ENCODE data around the gene ACTR2. TPM values are rescaled to one million over a fixed set of nuclear protein-coding genes. Genes with fewer than 3 reads are reported as not detected.
"Not testable (repeated sequence)": the region's sequence is repeated elsewhere in the genome, so short reads cannot be mapped to it uniquely, and the experiment has no call there.

The ACTR2 gene
- total RNA-seq, 1 donor from 2014 or later, result 217 TPM

DNA sequence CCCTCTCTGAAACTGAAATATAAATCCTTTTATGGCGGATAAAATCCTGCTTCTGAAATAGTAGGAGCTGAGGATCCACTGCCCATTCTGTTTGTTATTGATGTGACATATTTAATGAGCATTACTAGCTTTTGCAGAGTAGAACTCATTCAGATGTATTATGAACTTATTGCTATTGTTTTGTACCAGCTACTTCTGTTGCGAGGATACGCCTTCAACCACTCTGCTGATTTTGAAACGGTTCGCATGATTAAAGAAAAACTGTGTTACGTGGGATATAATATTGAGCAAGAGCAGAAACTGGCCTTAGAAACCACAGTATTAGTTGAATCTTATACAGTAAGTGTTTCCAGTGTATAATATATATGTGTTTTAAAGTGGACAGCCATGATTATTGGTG, 27.7 kb downstream of the ACTR2 start:
- H3K36me3 Mint-ChIP-seq (ENCODE audit: low read depth), result peaks cover 11% of the 10 kb centered on the region
- no peak overlapping the region for H3K4me3 Mint-ChIP-seq
- no peak for TF ChIP-seq CTCF (conservative IDR thresholded peaks at IDR 0.05)
- H3K27ac Mint-ChIP-seq (ENCODE audit: unreplicated experiment), result peak overlapping the region; percentile 79
- no peaks in the 10 kb centered on the region for H3K4me1 Mint-ChIP-seq
- no peaks in the 10 kb centered on the region for H3K27me3 Mint-ChIP-seq (ENCODE audit: low read depth)
- DNase-seq (ENCODE audit: low read depth, low spot score), result no peak
- no peaks in the 10 kb centered on the region for H3K9me3 Mint-ChIP-seq

GRCh38 chr2:65256054-65256453, 28.4 kb downstream of the ACTR2 start:
- DNase-seq (ENCODE audit: low read depth, low spot score), result no peak
- no peak overlapping the region for H3K27ac Mint-ChIP-seq (ENCODE audit: unreplicated experiment)
- no peaks in the 10 kb centered on the region for H3K9me3 Mint-ChIP-seq
- peaks cover 11% of the 10 kb centered on the region for H3K36me3 Mint-ChIP-seq (ENCODE audit: low read depth)
- H3K4me3 Mint-ChIP-seq, result no peak overlapping the region
- H3K27me3 Mint-ChIP-seq (ENCODE audit: low read depth), result no peaks in the 10 kb centered on the region
- no peaks in the 10 kb centered on the region for H3K4me1 Mint-ChIP-seq
- peak; percentile 41 for TF ChIP-seq CTCF (conservative IDR thresholded peaks at IDR 0.05)

DNA sequence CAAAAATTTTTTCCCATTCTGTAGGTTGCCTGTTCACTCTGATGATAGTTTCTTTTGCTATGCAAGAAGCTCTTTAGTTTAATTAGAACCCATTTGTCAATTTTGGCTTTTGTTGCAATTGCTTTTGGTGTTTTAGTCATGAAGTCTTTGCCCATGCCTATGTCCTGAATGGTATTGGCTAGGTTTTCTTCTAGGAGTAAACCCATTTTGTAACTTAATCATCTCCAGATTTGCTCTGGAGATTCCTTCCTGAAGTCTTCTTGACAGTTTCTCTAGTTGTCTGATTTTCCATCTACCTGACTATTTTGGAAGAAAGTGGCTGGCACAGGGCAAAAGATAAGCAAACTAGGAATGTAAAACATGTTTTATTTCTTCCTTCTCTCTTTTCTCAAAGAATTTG, 30.2 kb downstream of the ACTR2 start:
- H3K9me3 Mint-ChIP-seq; H3K4me3 Mint-ChIP-seq; H3K27ac Mint-ChIP-seq (ENCODE audit: unreplicated experiment); H3K36me3 Mint-ChIP-seq (ENCODE audit: low read depth); DNase-seq (ENCODE audit: low read depth, low spot score); H3K27me3 Mint-ChIP-seq (ENCODE audit: low read depth); H3K4me1 Mint-ChIP-seq: not testable (repeated sequence)

DNA sequence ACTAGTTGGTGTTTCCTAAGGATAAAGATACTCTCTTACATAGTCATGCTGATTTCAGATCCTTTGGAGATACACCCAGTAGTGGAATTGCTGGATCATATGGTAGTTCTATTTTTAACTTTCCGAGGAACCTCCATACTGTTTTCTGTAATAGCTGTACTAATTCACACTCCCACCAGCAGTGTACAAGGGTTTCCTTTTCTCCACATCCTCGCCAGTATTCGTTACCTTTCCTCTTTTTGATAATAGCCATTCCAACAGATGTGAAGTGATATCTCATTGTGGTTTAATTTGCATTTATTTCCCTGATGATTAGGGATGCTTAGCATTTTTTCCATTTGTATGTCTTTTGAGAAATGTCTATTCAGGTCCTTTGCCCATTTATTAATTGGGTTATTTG, 34.0 kb downstream of the ACTR2 start:
- Mint-ChIP-seq H3K4me3 (no peak overlapping the region), H3K36me3 (ENCODE audit: low read depth) (peaks cover 9% of the 10 kb centered on the region), H3K27ac (ENCODE audit: unreplicated experiment) (no peak overlapping the region), H3K4me1 (peaks cover 3% of the 10 kb centered on the region), H3K9me3 (no peaks in the 10 kb centered on the region), H3K27me3 (ENCODE audit: low read depth) (no peaks in the 10 kb centered on the region)
- DNase-seq (ENCODE audit: low read depth, low spot score), result no peak
- no peak for TF ChIP-seq CTCF (conservative IDR thresholded peaks at IDR 0.05)

DNA sequence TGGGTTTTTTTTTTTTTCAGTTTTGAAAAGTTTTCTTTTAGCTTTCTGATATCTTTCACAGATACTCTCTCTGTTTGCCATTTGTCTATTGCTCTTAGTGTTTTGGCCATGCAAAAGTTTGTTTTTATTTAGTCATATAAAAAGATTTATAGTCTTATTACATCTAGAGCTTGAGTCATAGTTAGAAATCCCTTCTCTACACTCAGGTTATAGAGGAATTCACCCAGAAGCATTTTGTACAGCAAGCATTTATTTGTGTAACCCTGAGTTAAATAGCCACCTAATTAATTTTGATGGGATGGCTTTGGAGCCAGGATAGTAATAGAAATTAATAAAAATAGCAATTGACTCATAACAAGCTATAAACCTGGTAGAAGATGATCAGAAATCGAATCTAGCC, 35.6 kb downstream of the ACTR2 start:
- peaks cover 4% of the 10 kb centered on the region for H3K36me3 Mint-ChIP-seq (ENCODE audit: low read depth)
- no peak for DNase-seq (ENCODE audit: low read depth, low spot score)
- TF ChIP-seq CTCF (conservative IDR thresholded peaks at IDR 0.05), result no peak
- H3K4me3 Mint-ChIP-seq, result no peak overlapping the region
- no peak overlapping the region for H3K27ac Mint-ChIP-seq (ENCODE audit: unreplicated experiment)
- peaks cover 8% of the 10 kb centered on the region for H3K4me1 Mint-ChIP-seq
- H3K27me3 Mint-ChIP-seq (ENCODE audit: low read depth), result no peaks in the 10 kb centered on the region
- no peaks in the 10 kb centered on the region for H3K9me3 Mint-ChIP-seq

DNA sequence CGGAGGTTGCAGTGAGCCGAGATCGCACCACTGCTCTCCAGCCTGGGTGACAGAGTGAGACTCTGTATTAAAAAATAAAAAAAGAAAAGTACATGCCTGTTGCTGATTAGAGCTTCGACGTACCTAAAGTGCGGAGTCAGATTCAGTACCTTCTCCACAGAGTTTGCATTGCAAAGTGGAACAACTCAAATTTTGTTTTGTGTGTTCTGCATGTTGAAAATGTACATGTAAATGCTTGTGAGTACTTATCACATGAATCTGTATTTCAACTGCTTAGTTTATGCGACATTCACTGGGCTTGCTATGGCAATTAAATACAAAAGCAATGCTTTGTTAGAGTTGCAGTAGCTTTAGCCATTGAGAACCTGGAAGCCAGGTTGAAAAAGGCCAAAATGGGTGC, 36.4 kb downstream of the ACTR2 start:
- no peak overlapping the region for H3K4me3 Mint-ChIP-seq
- peaks cover 16% of the 10 kb centered on the region for H3K4me1 Mint-ChIP-seq
- H3K27ac Mint-ChIP-seq (ENCODE audit: unreplicated experiment), result no peak overlapping the region
- H3K9me3 Mint-ChIP-seq, result no peaks in the 10 kb centered on the region
- peaks cover 5% of the 10 kb centered on the region for H3K36me3 Mint-ChIP-seq (ENCODE audit: low read depth)
- no peak for TF ChIP-seq CTCF (conservative IDR thresholded peaks at IDR 0.05)
- H3K27me3 Mint-ChIP-seq (ENCODE audit: low read depth), result no peaks in the 10 kb centered on the region
- no peak for DNase-seq (ENCODE audit: low read depth, low spot score)

Measured in neural crest cell (in vitro differentiated cells).